HG03045 (cell line): ENCODE results near the gene DLGAP1.
"Not testable (repeated sequence)": the region's sequence is repeated elsewhere in the genome, so short reads cannot be mapped to it uniquely, and the experiment has no call there.

ENCODE experiments used
- ATAC-seq: cut with Tn5 transposase; IDR thresholded peaks from one replicate; pipeline ENCODE4 v1.9.1; 2021; ENCODE audit warnings: mild to moderate bottlenecking, moderate library complexity; ENCODE audit not compliant: unreplicated experiment

Gene DLGAP1

DNA sequence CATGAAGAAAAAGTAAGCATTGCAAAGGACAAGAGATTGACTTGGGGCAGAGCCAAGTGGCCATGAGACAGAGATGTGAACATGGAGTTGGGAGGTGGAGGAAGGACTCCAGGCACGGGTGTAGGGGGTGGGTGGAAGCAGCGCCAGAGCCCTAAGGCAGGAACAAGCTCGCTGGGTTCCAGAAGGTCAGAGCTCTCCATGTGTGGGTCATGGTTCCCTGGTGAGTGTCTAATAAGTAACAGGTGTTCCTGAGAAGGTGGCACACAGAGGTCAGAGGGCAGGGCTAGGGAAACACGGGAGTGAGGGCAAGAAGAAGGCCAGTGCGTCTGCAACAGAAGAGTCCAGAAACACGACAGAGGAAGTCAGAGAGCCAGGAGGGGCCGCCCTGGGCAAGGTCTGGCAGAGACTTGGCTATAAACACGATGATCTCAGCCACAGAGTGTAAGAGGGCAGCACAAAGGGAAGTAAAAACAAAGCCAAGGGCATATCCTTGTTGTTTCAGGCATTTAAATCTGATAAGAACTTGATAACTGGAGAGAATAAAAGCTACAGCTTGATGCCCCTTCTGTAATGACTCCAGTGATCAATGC is 744.3 kb downstream of the DLGAP1 start:
- ATAC-seq, result no peak

DNA sequence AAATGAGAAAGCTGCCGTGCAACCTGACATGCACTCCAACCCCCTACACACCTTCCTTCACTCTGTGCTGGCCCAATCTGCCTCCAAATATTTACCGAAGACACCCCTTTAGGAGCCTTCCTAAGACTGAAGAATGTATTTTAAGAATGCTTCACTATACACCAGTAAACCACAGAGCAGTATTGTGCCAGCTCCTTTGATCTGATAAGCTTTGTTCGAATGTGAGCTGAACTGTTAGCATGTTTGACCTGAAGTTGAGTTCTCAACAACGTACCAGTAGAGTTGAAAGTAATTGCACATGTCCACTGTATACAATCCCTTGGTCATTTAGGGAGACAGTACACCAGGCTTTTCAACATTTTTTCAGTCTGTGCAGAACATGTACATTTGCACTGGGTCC is 745.9 kb downstream of the DLGAP1 start:
- no peak for ATAC-seq

DNA sequence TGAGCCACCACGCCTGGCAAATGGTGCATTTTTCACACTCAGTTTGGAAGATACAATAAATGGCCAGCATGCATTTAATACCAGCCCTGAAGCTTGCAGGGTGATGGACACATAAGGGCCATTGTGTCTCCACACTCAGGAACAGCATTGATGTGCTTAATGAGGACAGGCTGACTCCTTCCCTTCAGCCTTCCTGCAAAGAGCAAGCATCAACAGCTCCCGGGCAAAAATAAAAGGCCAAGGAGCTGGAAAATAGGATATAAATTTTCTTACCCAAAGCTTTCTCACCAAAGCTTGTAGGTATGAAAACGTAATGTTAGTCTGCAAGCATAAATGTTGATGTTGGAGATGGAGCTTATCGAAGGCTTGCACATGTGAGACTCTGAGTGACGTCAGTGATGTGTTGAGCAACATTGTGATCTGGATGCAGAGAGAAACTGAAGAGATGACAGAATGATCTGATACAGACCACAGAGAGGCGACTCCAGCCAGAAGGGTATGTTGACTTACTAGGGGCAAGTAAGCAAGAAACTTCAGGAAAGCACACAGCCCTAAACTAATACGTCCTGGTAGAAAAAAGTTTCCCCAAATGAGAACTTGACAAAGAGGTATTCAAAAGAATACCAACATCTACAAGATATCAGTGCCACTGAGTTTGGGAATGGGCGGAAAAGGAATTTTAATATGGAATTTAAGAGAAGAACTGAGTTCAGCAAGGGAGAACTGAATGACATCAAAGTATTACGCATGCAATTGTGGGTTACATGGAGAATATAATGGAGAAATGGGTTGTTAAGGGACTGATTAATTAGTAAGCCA is 748.6 kb downstream of the DLGAP1 start:
- ATAC-seq, result no peak

DNA sequence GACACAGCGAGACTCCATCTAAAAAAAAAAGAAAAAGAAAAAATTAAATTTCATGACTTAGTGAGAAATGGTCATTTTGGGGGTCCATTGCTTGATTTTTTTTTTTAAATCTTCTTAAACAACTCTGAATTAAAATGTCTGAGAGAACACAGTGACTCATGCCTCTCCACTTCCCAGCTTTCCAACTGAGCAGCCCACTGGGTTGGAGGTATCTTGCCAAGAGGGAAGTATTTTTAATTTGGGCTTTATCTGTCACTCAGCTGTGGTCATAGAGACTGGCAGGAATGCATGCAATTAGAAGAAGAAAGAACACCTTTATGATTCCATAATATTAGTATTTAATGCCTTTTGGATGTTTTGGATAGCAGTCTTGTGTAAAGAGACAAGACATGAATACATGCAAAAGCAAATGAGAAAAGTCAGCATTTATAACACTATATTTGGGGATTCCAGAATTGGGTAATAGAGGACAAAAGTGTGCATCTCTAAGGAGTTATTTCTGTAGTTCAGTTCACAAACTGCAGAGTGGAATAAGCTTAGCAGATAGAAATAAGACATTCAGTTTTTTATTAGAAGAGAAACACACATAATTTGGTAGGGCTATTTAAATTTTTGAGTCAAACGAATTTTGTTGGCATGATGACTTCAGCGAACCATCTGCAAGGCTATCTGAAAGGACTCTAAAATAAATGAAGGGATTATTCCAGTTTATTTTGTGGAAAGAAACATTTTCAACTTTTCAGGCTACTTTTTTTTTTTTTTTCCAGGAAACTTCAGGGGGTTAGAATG is 750.4 kb downstream of the DLGAP1 start:
- ATAC-seq, result no peak

DNA sequence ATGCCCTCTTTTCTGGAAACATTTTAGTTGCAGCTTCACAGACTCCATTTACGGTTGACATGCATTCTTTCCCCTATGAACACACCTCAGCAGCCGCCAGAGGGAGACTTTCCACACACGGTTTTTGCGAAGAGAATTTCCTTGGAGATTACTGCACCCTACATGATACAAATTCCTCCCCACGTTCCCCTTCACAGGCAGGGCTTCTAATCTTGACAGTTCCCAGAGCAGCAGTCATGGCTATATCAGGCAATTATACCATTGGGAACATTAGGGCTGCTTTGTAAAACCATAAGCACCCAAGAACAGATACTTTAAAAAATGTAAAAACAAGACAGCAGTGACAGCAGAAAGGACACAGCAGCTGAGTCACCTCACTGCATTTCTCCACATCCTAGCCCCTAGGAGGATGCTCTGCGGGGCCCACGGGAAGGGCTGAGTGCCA is 751.4 kb downstream of the DLGAP1 start:
- ATAC-seq, result no peak

DNA sequence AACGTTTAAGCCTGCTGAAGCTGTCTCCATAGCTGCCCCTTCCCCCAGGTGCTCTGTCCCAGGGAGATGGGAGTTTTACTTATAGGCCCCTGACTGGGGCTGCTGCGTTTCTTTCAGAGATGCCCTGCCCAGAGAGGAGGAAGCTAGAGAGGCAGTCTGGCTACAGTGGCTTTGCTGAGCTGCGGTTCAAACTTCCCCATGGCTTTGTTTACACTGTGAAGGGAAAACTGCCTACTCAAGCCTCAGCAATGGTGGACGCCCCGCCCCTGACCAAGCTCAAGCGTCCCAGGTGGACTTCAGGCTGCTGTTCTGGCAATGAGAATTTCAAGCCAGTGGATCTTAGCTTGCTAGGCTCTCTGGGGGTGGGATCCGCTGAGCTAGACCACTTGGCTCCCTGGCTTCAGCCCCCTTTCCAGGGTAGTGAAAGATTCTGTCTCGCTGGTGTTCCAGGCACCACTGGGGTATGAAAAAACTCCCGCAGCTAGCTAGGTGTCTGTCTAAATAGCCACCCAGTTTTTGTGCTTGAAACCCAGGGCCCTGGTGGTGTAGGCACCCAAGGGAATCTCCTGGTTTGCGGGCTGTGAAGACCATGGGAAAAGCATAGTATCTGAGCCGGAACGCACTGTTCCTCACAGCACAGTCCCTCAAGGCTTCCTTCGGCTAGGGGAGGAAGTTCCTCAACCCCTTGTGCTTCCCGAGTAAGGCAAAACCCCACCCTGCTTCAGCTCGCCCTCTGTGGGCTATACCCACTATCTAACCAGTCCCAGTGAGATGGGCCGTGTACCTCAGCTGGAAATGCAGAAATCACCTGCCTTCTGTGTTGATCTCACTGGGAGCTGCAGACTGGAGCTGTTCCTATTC is 755.2 kb downstream of the DLGAP1 start:
- ATAC-seq, result not testable (repeated sequence)

DNA sequence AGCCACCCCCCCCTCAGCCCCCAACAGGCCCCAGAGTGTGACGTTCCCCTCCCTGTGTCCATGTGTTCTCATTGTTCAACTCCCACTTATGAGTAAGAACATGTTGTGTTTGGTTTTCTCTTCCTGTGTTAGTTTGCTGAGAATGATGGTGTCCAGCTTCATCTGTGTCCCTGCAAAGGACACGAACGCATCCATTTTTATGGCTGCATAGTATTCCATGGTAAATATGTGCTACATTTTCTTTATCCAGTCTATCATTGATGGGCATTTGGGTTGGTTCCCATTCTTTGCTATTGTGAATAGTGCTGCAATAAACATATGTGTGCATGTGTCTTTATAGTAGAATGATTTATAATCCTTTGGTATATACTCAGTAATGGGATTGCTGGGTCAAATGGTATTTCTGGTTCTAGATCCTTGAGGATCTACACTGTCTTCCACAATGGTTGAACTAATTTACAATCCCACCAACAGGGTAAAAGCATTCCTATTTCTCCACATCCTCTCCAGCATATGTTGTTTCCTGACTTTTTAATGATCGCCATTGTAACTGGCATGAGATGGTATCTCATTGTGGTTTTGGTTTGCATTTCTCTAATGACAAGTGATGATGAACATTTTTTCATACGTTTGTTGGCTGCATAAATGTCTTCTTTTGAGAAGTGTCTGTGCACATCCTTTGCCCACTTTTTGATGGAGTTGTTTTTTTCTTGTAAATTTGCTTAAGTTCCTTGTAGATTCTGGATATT is 760.9 kb downstream of the DLGAP1 start:
- ATAC-seq, result not testable (repeated sequence)

DNA sequence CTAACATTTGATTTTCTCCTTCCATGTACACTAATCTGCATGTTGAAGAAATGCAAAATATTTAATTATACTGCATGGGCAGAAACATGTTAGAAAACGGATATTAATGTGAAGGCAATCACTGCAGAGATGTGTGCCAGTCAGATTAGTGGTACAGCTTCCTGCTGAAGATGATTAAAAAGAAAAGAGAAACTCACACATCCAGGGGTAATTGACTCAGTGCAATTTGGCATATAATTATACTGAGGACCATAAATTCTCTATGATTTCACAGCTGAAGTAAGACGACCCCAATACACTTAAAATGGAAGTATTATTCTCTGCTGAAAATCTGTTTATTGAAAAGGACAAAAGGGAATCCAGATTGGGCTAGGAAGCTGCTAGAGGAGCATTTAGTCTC is 761.7 kb downstream of the DLGAP1 start:
- ATAC-seq, result no peak

DNA sequence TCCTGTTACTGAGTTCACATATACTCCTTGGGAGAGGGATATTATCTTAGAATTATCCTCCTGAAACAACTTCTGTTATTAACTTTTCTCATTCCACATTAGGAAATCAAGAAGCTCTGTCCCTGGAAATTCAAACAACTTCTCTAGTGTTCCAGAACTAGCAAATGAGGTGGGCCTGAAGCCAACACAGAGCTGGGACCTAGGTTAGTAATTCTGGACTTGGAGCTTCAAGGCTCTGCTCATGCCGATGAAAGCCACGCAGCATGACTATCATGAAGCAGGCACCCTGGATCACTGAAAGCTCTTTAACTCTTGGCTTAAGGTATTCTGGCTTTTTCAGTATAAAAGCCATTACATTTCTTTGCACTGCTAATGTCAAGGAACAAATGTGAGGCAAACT is 762.4 kb downstream of the DLGAP1 start:
- ATAC-seq, result no peak

DNA sequence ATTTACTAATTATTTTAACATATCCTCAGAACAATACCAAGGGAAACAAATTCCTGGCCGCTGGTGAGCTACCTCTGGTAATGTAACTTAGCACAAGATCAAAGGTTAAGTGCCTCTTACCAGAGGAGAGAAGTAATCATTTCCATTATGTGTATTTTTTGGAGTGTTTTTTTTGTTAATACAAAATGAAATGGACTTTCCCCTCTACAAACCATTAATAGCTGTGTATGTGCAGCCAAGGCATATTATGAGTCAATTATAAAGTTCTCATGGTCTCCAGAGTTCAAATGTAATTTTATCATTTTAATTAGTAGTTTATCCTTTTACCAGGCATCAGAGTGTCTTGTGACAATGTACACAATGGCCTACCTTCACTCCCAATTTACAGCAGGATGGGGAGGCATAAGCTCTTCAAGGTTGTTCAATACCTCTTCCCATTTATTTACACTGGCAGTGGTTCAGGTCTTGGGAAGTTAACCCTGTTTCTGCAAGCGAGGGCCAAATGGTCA is 762.9 kb downstream of the DLGAP1 start:
- no peak for ATAC-seq

DNA sequence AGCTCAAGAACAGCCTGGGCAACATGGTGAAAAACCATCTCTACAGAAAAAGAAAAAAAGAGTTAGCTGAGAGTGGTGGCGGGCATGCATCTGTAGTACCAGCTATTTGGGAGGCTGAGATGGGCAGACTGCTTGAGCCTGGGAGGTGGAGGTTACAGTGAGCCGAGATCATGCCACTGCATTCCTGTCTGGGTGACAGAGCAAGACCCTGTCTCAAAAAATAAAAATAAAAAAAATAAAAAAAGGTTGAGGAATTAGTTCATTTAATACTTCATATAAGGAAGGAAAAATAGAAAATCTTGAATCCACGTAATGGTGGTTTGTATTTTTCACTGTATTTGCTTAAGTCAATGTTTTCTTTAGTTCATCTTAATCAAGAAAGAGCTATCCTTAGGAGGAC is 763.4 kb downstream of the DLGAP1 start:
- no peak for ATAC-seq

DNA sequence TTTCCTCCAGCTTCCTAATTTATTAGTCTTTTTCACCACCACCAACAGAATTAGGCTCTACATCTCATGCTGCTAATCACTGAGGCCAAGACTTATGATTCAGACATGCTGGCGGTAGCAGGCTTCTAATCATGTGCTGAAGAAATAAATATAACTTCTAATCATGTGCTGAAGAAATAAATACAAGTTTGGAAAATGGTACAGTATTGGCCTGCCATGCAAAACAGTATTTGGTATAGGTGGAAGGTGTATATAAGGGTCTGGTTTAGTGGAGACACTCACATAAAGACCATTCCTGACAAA is 764.4 kb downstream of the DLGAP1 start:
- ATAC-seq, result no peak

DNA sequence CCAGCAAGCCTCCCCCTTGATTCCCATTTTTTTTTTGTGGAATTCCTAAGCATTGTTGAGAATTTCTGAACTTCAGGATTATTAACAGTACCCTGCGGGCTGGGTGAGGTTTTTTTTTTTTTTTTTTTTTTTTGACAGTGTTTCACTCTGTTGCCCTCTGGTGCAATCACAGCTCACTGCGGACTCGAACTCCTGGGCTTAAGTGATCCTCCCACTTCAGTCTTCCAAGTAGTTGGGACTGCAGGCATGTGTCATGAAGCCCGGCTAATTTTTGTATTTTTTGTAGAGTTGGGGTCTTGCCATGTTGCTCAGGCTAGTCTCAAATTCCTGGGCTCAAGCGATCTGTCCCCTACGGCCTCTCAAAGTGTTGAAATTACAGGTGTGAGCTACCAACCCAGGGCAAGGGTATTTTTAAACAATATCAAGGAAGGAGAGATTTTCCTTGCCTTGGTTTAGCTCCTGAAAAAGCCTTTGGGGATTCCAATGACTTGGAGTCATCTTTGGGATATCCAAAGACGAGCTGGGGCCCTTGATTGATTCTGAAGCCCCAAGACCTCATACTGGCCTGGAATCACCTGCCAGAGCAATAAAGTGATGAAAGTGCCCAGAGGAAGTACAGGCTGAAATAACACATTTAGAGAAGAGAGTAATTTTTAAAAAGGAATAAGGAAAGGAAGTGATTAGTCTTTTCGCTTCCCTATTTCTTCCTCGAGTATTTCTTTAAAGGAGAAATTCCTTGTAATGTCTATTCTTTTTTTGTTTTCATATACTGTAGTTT is 764.9 kb downstream of the DLGAP1 start:
- ATAC-seq, result no peak

DNA sequence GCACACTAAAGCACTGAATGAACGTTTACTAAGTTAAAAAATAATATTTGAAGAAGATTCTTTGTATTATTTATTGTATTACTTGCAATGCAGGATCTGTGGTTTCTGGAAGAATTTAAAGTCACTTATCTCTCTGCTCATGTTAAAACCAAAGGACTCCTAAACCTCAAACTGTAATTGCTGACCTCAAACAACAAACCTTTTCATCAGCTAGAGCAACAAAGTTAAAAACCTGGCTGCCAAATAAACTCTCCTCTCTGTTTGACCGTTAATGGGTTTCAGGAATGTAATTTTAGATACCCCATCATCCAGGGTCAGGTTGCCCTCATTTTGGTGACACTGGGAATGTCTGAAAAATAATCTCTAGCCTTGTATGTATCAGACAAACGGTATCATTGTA is 766.0 kb downstream of the DLGAP1 start:
- ATAC-seq, result no peak

DNA sequence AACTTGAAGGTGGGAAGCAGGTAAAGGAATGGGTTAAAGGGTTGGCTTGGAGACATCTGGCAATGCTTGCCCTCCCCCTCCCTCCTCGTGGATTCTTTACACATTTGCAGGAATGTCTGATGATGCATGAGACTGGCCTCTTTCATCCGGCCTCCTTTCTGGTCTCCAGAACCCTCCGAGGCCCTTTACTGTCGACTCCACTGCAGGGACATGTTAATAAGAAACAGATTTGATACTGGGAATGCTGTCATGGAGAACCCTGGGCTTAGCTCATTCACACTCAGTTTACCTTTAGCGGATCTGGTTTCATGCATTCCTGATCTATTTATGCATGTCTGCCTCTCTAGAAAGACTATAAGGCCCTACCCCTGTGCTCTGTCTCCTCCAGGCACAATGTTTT is 766.4 kb downstream of the DLGAP1 start:
- no peak for ATAC-seq

DNA sequence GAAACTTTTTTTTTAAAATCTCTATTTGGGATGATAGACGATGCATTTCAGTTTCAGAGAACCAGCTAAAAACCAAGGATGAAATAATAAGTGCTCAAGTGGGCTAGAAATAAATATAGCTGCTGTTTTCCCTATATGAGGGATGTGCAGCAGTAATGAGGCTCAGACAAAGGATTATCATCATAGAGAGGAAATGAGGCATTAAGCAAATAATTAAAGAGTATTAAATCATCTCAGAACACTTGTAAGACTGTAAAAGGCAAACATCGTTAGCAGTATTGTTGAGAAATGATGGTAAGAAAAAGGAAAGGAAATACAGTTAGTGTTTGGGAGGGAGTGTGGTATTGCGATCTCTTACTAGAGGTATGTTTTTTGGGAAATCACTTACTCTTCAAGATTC is 771.6 kb downstream of the DLGAP1 start:
- no peak for ATAC-seq

DNA sequence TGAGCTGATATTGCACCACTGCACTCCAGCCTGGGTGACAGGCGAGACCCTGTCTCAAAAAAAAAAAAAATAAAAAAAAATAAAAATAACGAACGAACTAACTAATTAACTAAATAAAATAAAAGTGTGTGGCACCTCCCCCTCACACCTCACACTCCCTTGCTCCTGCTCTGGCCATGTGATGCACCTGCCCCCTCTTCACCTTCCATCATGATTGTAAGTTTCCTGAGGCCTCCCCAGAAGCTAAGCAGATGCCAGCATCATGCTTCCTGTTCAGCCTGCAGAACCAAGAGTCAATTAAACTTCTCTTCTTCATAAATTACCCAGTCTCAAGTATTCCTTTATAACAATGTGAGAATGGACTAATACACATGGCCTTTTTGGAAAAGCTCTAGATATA is 773.0 kb downstream of the DLGAP1 start:
- ATAC-seq, result no peak

DNA sequence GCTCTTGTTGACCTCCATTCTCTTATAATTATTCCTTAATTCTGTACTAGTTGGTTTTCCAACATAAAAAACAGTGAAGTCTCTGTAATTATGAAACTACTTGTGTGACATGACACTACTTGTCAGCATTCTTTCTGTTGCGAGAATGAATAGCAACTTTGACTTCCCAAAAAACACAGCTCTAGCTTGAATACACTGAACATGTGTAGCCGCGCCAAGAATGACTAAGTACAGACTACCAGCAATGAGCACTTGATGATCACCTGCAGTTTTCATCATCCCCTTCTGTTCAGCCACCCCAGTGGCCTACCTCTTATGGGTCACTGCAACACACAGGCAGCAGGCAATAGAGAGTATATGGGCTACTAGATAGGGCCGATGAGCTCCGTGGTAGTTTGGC is 775.9 kb downstream of the DLGAP1 start:
- no peak for ATAC-seq

DNA sequence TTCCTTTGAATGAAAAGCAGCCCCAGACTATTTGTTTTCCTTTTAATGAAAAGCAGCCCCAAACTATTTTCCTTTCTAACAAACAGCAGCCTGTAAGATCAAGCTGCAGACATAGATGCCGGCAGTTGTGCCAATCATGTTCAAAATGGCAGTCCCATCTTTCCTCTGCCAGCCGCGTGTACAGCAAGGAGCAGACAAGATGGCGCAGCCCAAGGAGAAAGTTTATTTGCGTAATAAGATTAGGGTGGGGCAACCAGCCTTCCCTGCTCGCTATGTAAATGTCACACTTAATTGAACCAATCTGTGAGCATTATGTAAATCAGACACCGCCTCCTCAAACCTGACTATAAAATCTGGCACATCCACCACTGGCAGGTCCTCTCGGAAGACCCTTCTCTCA is 779.1 kb downstream of the DLGAP1 start:
- no peak for ATAC-seq
